Stimulated activated naive CD8-positive, alpha-beta T cell treated with anti-CD3 and anti-CD28 coated beads, Interleukin-15, Interleukin-2, amounts not matched to agents 100 ng/mL and 50 ng/mL, for 24 hours (primary cell): ENCODE results near the gene CCDC187.
"Not testable (repeated sequence)": the region's sequence is repeated elsewhere in the genome, so short reads cannot be mapped to it uniquely, and the experiment has no call there.

Experiments used
- H3K27ac Mint-ChIP-seq: one replicate; pipeline ENCODE4 v1.8.0; 2021; ENCODE audit warnings: mild to moderate bottlenecking, mixed read lengths
- H3K27me3 Mint-ChIP-seq: one replicate; pipeline ENCODE4 v1.8.0; 2021; ENCODE audit warnings: mixed read lengths
- H3K36me3 Mint-ChIP-seq: one replicate; pipeline ENCODE4 v1.8.0; 2021; ENCODE audit warnings: low read depth, mixed read lengths
- H3K4me1 Mint-ChIP-seq: one replicate; pipeline ENCODE4 v1.8.0; 2021; ENCODE audit warnings: low read depth, mixed read lengths
- H3K4me3 Mint-ChIP-seq: one replicate; pipeline ENCODE4 v1.8.0; 2021; ENCODE audit warnings: mild to moderate bottlenecking, mixed read lengths
- H3K9me3 Mint-ChIP-seq: one replicate; pipeline ENCODE4 v1.8.0; 2021; ENCODE audit warnings: mixed read lengths

CCDC187 gene

GRCh38 chr9:136303825-136304416 lies at the start of gene CCDC187:
TSS of gene CCDC187 (minus strand) at chr9:136304094. CDS start at chr9:136303830, 264 bp downstream.
- Mint-ChIP-seq H3K4me3 (no peak within 1 kb of the TSS), H3K9me3 (no peaks in the 10 kb centered on the region), H3K27me3 (no peaks in the 10 kb centered on the region), H3K27ac (no peak within 1 kb of the TSS), H3K4me1 (peaks cover 6% of the 10 kb centered on the region), H3K36me3 (no peaks in the 10 kb centered on the region)

- Mint-ChIP-seq H3K27ac (no peak overlapping the region), H3K36me3 (no peaks in the 10 kb centered on the region), H3K4me3 (no peak overlapping the region), H3K9me3 (no peaks in the 10 kb centered on the region), H3K27me3 (no peaks in the 10 kb centered on the region), H3K4me1 (peaks cover 3% of the 10 kb centered on the region)
These were observed 49.2 kb upstream of the CCDC187 start for GRCh38 chr9:136353088-136353487.

GRCh38 chr9:136352682-136353081 lies 48.8 kb upstream of the CCDC187 start:
- Mint-ChIP-seq H3K27ac (no peak overlapping the region), H3K36me3 (no peaks in the 10 kb centered on the region), H3K9me3 (no peaks in the 10 kb centered on the region)

GRCh38 chr9:136351868-136352267 lies 48.0 kb upstream of the CCDC187 start:
- not testable (repeated sequence) for H3K27me3 Mint-ChIP-seq, H3K27ac Mint-ChIP-seq, H3K36me3 Mint-ChIP-seq, H3K4me3 Mint-ChIP-seq, H3K9me3 Mint-ChIP-seq, H3K4me1 Mint-ChIP-seq

More at GRCh38 chr9:136352682-136353081, 48.8 kb upstream of the CCDC187 start:
- Mint-ChIP-seq H3K4me1 (peaks cover 3% of the 10 kb centered on the region), H3K27me3 (no peaks in the 10 kb centered on the region), H3K4me3 (no peak overlapping the region)

GRCh38 chr9:136351252-136351800 lies 47.4 kb upstream of the CCDC187 start:
- no peaks in the 10 kb centered on the region for H3K27me3 Mint-ChIP-seq
- H3K36me3 Mint-ChIP-seq = no peaks in the 10 kb centered on the region
- peaks cover 3% of the 10 kb centered on the region for H3K4me1 Mint-ChIP-seq
- no peaks in the 10 kb centered on the region for H3K9me3 Mint-ChIP-seq
- no peak overlapping the region for H3K4me3 Mint-ChIP-seq
- no peak overlapping the region for H3K27ac Mint-ChIP-seq

- H3K4me3 Mint-ChIP-seq = no peak overlapping the region
- H3K27me3 Mint-ChIP-seq = no peaks in the 10 kb centered on the region
- H3K4me1 Mint-ChIP-seq = peaks cover under 1% of the 10 kb centered on the region
- H3K27ac Mint-ChIP-seq = no peak overlapping the region
- H3K9me3 Mint-ChIP-seq = no peaks in the 10 kb centered on the region
- H3K36me3 Mint-ChIP-seq = no peaks in the 10 kb centered on the region
These were observed 45.7 kb upstream of the CCDC187 start for GRCh38 chr9:136349546-136349945.

GRCh38 chr9:136348691-136349090 lies 44.8 kb upstream of the CCDC187 start:
- no peak overlapping the region for H3K27ac Mint-ChIP-seq
- no peaks in the 10 kb centered on the region for H3K4me1 Mint-ChIP-seq
- H3K36me3 Mint-ChIP-seq = no peaks in the 10 kb centered on the region
- no peaks in the 10 kb centered on the region for H3K27me3 Mint-ChIP-seq
- H3K9me3 Mint-ChIP-seq = no peaks in the 10 kb centered on the region
- H3K4me3 Mint-ChIP-seq = no peak overlapping the region

- Mint-ChIP-seq H3K27ac (no peak overlapping the region), H3K4me1 (no peaks in the 10 kb centered on the region)
These were observed 43.8 kb upstream of the CCDC187 start for GRCh38 chr9:136347472-136348256.

GRCh38 chr9:136346927-136347465 lies 43.1 kb upstream of the CCDC187 start:
- Mint-ChIP-seq H3K27ac (no peak overlapping the region), H3K27me3 (no peaks in the 10 kb centered on the region), H3K36me3 (no peaks in the 10 kb centered on the region), H3K4me1 (no peaks in the 10 kb centered on the region), H3K9me3 (no peaks in the 10 kb centered on the region), H3K4me3 (no peak overlapping the region)

More at GRCh38 chr9:136347472-136348256, 43.8 kb upstream of the CCDC187 start:
- H3K9me3 Mint-ChIP-seq = no peaks in the 10 kb centered on the region
- no peak overlapping the region for H3K4me3 Mint-ChIP-seq
- no peaks in the 10 kb centered on the region for H3K27me3 Mint-ChIP-seq
- no peaks in the 10 kb centered on the region for H3K36me3 Mint-ChIP-seq

- Mint-ChIP-seq H3K4me3 (no peak overlapping the region), H3K9me3 (no peaks in the 10 kb centered on the region), H3K4me1 (no peaks in the 10 kb centered on the region), H3K27ac (no peak overlapping the region), H3K27me3 (no peaks in the 10 kb centered on the region), H3K36me3 (no peaks in the 10 kb centered on the region)
These were observed 42.2 kb upstream of the CCDC187 start for GRCh38 chr9:136346157-136346481.

GRCh38 chr9:136345281-136346156 lies 41.6 kb upstream of the CCDC187 start:
- Mint-ChIP-seq H3K36me3 (no peaks in the 10 kb centered on the region), H3K27ac (no peak overlapping the region), H3K9me3 (no peaks in the 10 kb centered on the region), H3K4me3 (no peak overlapping the region), H3K27me3 (no peaks in the 10 kb centered on the region), H3K4me1 (no peaks in the 10 kb centered on the region)

GRCh38 chr9:136344544-136345280 lies 40.8 kb upstream of the CCDC187 start:
- no peaks in the 10 kb centered on the region for H3K36me3 Mint-ChIP-seq
- no peaks in the 10 kb centered on the region for H3K9me3 Mint-ChIP-seq
- H3K4me3 Mint-ChIP-seq = no peak overlapping the region
- H3K4me1 Mint-ChIP-seq = no peaks in the 10 kb centered on the region
- H3K27me3 Mint-ChIP-seq = no peaks in the 10 kb centered on the region
- H3K27ac Mint-ChIP-seq = no peak overlapping the region

- Mint-ChIP-seq H3K9me3 (no peaks in the 10 kb centered on the region), H3K27me3 (no peaks in the 10 kb centered on the region)
These were observed 40.0 kb upstream of the CCDC187 start for GRCh38 chr9:136343884-136344269.

More at GRCh38 chr9:136343884-136344269, 40.0 kb upstream of the CCDC187 start:
- Mint-ChIP-seq H3K27ac (no peak overlapping the region), H3K4me1 (no peaks in the 10 kb centered on the region), H3K4me3 (no peak overlapping the region), H3K36me3 (no peaks in the 10 kb centered on the region)
